ENCODE measurements around the gene SLIT3.

SLIT3 gene

DNA sequence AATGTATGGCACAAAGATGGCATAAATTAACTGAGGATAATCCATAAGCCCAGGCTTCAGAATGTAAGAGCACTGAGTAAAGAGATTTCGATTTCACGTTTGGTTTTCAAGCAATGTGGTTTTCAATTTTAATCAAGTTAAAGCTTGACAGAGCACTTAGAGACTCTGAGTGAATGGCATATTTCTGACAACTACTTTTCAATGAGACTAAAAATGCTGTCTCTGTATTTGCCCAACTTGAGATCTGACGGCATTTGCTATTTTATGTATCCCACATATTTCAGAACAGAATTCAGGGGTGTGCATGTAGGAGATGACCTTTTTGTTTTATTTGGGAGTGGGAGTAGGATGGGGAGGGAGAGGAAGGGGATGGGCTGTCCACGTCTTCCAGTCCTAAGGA, 441.5 kb downstream of the SLIT3 start:
- H3K4me3 ChIP-seq (ENCODE audit: low read depth, low read length) = no peak overlapping the region
- TF ChIP-seq, protein P1, sequence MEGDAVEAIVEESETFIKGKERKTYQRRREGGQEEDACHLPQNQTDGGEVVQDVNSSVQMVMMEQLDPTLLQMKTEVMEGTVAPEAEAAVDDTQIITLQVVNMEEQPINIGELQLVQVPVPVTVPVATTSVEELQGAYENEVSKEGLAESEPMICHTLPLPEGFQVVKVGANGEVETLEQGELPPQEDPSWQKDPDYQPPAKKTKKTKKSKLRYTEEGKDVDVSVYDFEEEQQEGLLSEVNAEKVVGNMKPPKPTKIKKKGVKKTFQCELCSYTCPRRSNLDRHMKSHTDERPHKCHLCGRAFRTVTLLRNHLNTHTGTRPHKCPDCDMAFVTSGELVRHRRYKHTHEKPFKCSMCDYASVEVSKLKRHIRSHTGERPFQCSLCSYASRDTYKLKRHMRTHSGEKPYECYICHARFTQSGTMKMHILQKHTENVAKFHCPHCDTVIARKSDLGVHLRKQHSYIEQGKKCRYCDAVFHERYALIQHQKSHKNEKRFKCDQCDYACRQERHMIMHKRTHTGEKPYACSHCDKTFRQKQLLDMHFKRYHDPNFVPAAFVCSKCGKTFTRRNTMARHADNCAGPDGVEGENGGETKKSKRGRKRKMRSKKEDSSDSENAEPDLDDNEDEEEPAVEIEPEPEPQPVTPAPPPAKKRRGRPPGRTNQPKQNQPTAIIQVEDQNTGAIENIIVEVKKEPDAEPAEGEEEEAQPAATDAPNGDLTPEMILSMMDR (IDR thresholded peaks at IDR 0.05; ENCODE audit: low read depth, low read length) = no peak

DNA sequence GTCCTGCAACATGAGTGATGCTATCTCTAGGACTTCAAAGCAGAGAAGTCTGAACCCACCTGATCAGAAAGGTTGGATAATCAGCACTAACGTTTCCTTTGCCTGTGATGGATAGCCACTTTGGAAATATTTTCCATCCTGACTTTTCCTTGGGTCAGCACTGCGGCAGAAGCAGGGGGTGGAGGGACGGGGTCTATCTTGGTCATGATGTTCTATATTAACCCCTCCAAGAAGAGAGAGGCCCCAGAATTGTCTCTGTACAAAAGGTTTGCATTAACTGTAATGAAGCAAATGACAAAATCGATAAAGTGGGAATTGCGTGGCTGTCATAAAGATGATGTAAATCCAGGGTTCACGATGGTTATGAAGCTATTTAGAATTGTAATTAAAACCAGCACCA, 441.9 kb downstream of the SLIT3 start:
- H3K4me3 ChIP-seq (ENCODE audit: low read depth, low read length) = no peak overlapping the region
- TF ChIP-seq, protein P1 (IDR thresholded peaks at IDR 0.05; ENCODE audit: low read depth, low read length) = no peak

DNA sequence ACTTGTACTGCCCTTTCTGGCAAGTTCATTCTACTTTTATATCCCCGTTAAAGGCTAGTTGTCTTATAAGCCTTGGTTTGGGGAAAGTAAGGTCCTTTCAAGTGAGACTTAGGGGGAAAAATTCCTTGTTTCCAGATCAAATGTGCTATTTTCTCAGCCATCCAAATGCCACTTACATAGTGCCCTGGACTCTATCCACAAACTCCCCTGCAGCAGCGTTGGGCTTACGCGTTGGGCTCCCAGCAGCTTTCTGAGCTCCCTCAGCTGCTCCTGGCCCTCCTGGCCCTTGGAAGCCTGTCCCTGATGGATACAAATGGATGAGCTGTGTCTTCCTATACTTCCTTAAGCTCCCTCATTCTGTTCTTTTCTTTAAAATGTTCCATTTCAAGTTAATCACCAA, 442.6 kb downstream of the SLIT3 start:
- TF ChIP-seq, protein P1 (IDR thresholded peaks at IDR 0.05; ENCODE audit: low read depth, low read length) = no peak
- no peak overlapping the region for H3K4me3 ChIP-seq (ENCODE audit: low read depth, low read length)

DNA sequence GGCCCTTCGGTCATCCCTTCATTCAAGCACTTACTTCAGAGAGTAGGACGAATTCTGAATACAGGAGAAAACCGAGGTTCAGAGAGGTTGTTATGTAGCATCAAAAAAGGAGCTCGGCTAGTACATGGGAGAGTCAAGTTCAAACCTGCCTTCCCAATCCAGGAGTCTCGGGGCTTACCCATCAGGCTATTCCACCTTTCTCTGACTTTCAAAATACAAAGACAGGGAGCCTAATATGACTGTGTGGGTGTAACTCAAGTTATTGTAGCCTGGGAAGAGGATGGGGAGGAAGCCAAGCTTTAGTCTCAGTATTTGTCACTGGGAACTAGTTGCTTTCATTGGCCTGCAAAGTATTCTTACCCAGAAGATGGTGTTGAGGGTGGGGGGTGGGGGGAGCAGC, 447.0 kb downstream of the SLIT3 start:
- TF ChIP-seq, protein P1 (IDR thresholded peaks at IDR 0.05; ENCODE audit: low read depth, low read length) = no peak

DNA sequence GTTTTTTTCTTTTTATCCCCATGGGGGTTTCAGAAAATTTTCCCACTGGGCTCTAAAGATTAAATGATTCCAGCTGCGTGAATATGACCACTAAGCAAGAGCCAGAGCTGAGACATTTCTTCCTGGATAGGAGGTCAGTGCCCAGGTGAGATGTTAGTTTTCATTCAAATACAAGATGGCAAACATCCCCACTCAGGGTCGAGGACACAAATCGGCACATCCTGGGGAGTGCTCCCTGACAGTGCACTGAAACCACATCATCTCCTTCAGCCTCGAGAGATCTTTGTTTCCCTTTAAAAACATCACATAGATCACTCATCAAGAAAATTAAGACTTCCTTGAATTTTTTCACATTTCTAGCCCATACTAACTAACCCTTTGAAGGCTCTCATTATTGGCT, 448.6 kb downstream of the SLIT3 start:
- H3K4me3 ChIP-seq (ENCODE audit: low read depth, low read length) = no peak overlapping the region
- TF ChIP-seq, protein P1 (IDR thresholded peaks at IDR 0.05; ENCODE audit: low read depth, low read length) = no peak

More for the DNA sequence above, 447.0 kb downstream of the SLIT3 start:
- H3K4me3 ChIP-seq (ENCODE audit: low read depth, low read length) = no peak overlapping the region

DNA sequence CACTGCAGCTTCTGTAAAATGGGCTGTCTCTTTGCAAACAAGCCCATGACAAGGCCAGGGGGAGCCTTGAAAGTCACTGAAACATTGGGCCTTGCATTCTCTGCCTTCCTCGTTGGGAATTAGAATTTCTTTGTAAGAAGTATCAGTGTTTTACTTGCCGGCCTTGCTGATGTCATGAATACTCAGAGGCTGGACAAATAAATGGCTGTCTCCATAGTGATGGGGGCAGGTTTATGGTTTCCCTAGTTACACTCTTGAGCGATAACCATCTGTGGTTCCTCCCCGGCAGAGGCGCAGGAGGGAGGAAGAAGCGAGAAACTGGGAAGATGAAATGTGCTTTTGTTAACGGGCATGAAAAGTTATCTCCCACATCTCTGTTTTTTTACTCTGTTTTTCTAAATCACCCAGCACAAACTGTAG, 449.0 kb downstream of the SLIT3 start:
- no peak overlapping the region for H3K4me3 ChIP-seq (ENCODE audit: low read depth, low read length)
- TF ChIP-seq, protein P1 (IDR thresholded peaks at IDR 0.05; ENCODE audit: low read depth, low read length) = no peak

DNA sequence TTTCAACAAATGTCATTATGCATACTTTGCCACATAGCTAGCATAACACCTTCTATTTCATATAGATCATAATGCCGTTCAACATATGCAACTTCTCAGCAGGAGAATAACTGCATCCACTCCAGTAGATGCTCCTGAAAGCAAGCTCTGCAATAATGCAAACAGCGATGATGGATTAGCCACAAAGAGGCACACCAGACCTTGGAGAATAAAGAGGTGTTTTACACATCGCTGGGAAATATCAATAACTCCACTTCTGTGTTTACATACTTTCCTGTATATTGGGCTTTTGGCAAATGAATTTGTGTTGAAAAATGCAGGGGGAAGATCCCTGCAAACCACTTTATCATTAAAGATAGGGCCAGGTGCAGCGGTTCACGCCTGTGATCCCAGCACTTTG, 450.3 kb downstream of the SLIT3 start:
- TF ChIP-seq, protein P1 (IDR thresholded peaks at IDR 0.05; ENCODE audit: low read depth, low read length) = no peak

More for the DNA sequence above, 450.3 kb downstream of the SLIT3 start:
- no peak overlapping the region for H3K4me3 ChIP-seq (ENCODE audit: low read depth, low read length)

Measured in WI38 (cell line).